ENCODE results near the gene ANKDD1B. TPM values are rescaled to one million over a fixed set of nuclear protein-coding genes. Genes with fewer than 3 reads are reported as not detected.
"Not testable (repeated sequence)": the region's sequence is repeated elsewhere in the genome, so short reads cannot be mapped to it uniquely, and the experiment has no call there.

ANKDD1B gene
- polyA plus RNA-seq, 3 donors from 2014 or later, result 0.63 to 0.76 (median 0.71) TPM

- no peak overlapping the region for H3K27ac Mint-ChIP-seq
- peaks cover 3 to 25% (median 24%) of the 10 kb centered on the region in 3 donors for H3K36me3 Mint-ChIP-seq
Measured at GRCh38 chr5:75675783-75676182, 64.5 kb downstream of the ANKDD1B start.

GRCh38 chr5:75677607-75678006, 66.4 kb downstream of the ANKDD1B start:
- no peaks in the 10 kb centered on the region for H3K27me3 Mint-ChIP-seq (ENCODE audit: low read depth in 3 of 3)
- peaks cover 3 to 15% (median 10%) of the 10 kb centered on the region in 3 donors for H3K36me3 Mint-ChIP-seq
- H3K4me1 Mint-ChIP-seq, result peaks cover 14 to 25% of the 10 kb centered on the region in 2 donors
- no peaks in the 10 kb centered on the region for H3K9me3 Mint-ChIP-seq
- peak overlapping the region; percentile 17 to 84 (median 71) for H3K27ac Mint-ChIP-seq
- peak overlapping the region; percentile 31 to 72 (median 46) for H3K4me3 Mint-ChIP-seq
- DNase-seq, result no peak

More at GRCh38 chr5:75675783-75676182, 64.5 kb downstream of the ANKDD1B start:
- Mint-ChIP-seq H3K4me3 (no peak overlapping the region), H3K4me1 (peaks cover 18 to 39% of the 10 kb centered on the region in 2 donors), H3K27me3 (ENCODE audit: low read depth in 3 of 3) (no peaks in the 10 kb centered on the region), H3K9me3 (no peaks in the 10 kb centered on the region)
- DNase-seq, result no peak

- Mint-ChIP-seq H3K4me3 (peak overlapping the region; percentile 8 to 72 (median 31)), H3K27me3 (ENCODE audit: low read depth in 3 of 3) (no peaks in the 10 kb centered on the region), H3K36me3 (peaks cover 3 to 16% (median 7%) of the 10 kb centered on the region in 3 donors), H3K9me3 (no peaks in the 10 kb centered on the region), H3K4me1 (peaks cover 11 to 20% of the 10 kb centered on the region in 2 donors), H3K27ac (peak overlapping the region; percentile 9 to 84 (median 47))
- peak in 1 of 3 donors; percentile 8 for DNase-seq
Measured at GRCh38 chr5:75678155-75678554, 66.9 kb downstream of the ANKDD1B start.

GRCh38 chr5:75681125-75681830, 70.0 kb downstream of the ANKDD1B start:
- Mint-ChIP-seq H3K4me3 (no peak overlapping the region), H3K36me3 (peaks cover 6 to 26% (median 11%) of the 10 kb centered on the region in 3 donors), H3K27me3 (ENCODE audit: low read depth in 3 of 3) (no peaks in the 10 kb centered on the region), H3K27ac (peak overlapping the region in 1 of 6 donors; percentile 66), H3K4me1 (peaks cover 10 to 18% of the 10 kb centered on the region in 2 donors), H3K9me3 (no peaks in the 10 kb centered on the region)
- peak; percentile 18 to 37 (median 28) for DNase-seq

- Mint-ChIP-seq H3K4me1 (no peaks in the 10 kb centered on the region), H3K36me3 (peaks cover 7 to 42% (median 17%) of the 10 kb centered on the region in 3 donors), H3K27me3 (ENCODE audit: low read depth in 3 of 3) (no peaks in the 10 kb centered on the region), H3K9me3 (no peaks in the 10 kb centered on the region), H3K27ac (no peak overlapping the region), H3K4me3 (no peak overlapping the region)
- no peak for DNase-seq
Measured at GRCh38 chr5:75685141-75685540, 73.9 kb downstream of the ANKDD1B start.

- Mint-ChIP-seq H3K36me3 (peaks cover 7 to 42% (median 17%) of the 10 kb centered on the region in 3 donors), H3K27ac (no peak overlapping the region), H3K4me1 (peaks cover 4 to 8% of the 10 kb centered on the region in 2 donors), H3K4me3 (no peak overlapping the region), H3K9me3 (no peaks in the 10 kb centered on the region), H3K27me3 (ENCODE audit: low read depth in 3 of 3) (no peaks in the 10 kb centered on the region)
- no peak for DNase-seq
Measured at GRCh38 chr5:75686480-75686879, 75.2 kb downstream of the ANKDD1B start.

- peak overlapping the region in 4 of 6 donors; percentile 8 to 86 (median 48) for H3K27ac Mint-ChIP-seq
- H3K4me3 Mint-ChIP-seq, result peak overlapping the region; percentile 18 to 69 (median 59)
- DNase-seq, result peak; percentile 13 to 38 (median 23)
Measured at GRCh38 chr5:75690669-75691068, 79.4 kb downstream of the ANKDD1B start.

GRCh38 chr5:75694781-75695180, 83.5 kb downstream of the ANKDD1B start:
- peak overlapping the region in 2 of 6 donors; percentile 31 to 44 for H3K27ac Mint-ChIP-seq
- no peak overlapping the region for H3K4me3 Mint-ChIP-seq
- no peaks in the 10 kb centered on the region for H3K9me3 Mint-ChIP-seq
- H3K4me1 Mint-ChIP-seq, result peaks cover 11 to 13% of the 10 kb centered on the region in 2 donors
- no peak for DNase-seq
- no peaks in the 10 kb centered on the region for H3K27me3 Mint-ChIP-seq (ENCODE audit: low read depth in 3 of 3)
- peaks cover 15 to 34% (median 34%) of the 10 kb centered on the region in 3 donors for H3K36me3 Mint-ChIP-seq

More at GRCh38 chr5:75690669-75691068, 79.4 kb downstream of the ANKDD1B start:
- Mint-ChIP-seq H3K4me1 (peaks cover 6 to 8% of the 10 kb centered on the region in 2 donors), H3K9me3 (no peaks in the 10 kb centered on the region), H3K36me3 (peaks cover 25 to 50% (median 31%) of the 10 kb centered on the region in 3 donors), H3K27me3 (ENCODE audit: low read depth in 3 of 3) (no peaks in the 10 kb centered on the region)

- not testable (repeated sequence) for DNase-seq; H3K27me3 Mint-ChIP-seq (ENCODE audit: low read depth in 3 of 3); H3K9me3 Mint-ChIP-seq; H3K4me3 Mint-ChIP-seq; H3K4me1 Mint-ChIP-seq
- peaks cover 15 to 34% (median 34%) of the 10 kb centered on the region in 3 donors for H3K36me3 Mint-ChIP-seq
- H3K27ac Mint-ChIP-seq, result peak overlapping the region in 2 of 6 donors; percentile 22 to 44
Measured at GRCh38 chr5:75695472-75696351, 84.5 kb downstream of the ANKDD1B start.

- no peak for DNase-seq
- Mint-ChIP-seq H3K9me3 (no peaks in the 10 kb centered on the region), H3K4me1 (peaks cover 5 to 11% of the 10 kb centered on the region in 2 donors), H3K27ac (no peak overlapping the region), H3K36me3 (peaks cover 21 to 33% (median 22%) of the 10 kb centered on the region in 3 donors), H3K4me3 (no peak overlapping the region), H3K27me3 (ENCODE audit: low read depth in 3 of 3) (no peaks in the 10 kb centered on the region)
Measured at GRCh38 chr5:75701856-75702255, 90.6 kb downstream of the ANKDD1B start.

GRCh38 chr5:75706016-75706415, 94.8 kb downstream of the ANKDD1B start:
- no peak overlapping the region for H3K27ac Mint-ChIP-seq

GRCh38 chr5:75706775-75707174, 95.5 kb downstream of the ANKDD1B start:
- DNase-seq, result no peak
- no peaks in the 10 kb centered on the region for H3K27me3 Mint-ChIP-seq (ENCODE audit: low read depth in 3 of 3)
- peaks cover 12 to 28% (median 25%) of the 10 kb centered on the region in 3 donors for H3K36me3 Mint-ChIP-seq
- H3K27ac Mint-ChIP-seq, result no peak overlapping the region
- no peaks in the 10 kb centered on the region for H3K9me3 Mint-ChIP-seq
- no peak overlapping the region for H3K4me3 Mint-ChIP-seq
- peaks cover 7 to 27% of the 10 kb centered on the region in 2 donors for H3K4me1 Mint-ChIP-seq

More at GRCh38 chr5:75706016-75706415, 94.8 kb downstream of the ANKDD1B start:
- DNase-seq, result no peak
- peaks cover 10 to 29% (median 26%) of the 10 kb centered on the region in 3 donors for H3K36me3 Mint-ChIP-seq
- H3K27me3 Mint-ChIP-seq (ENCODE audit: low read depth in 3 of 3), result no peaks in the 10 kb centered on the region
- peaks cover 7 to 19% of the 10 kb centered on the region in 2 donors for H3K4me1 Mint-ChIP-seq
- H3K4me3 Mint-ChIP-seq, result no peak overlapping the region
- no peaks in the 10 kb centered on the region for H3K9me3 Mint-ChIP-seq

GRCh38 chr5:75707911-75708509, 96.8 kb downstream of the ANKDD1B start:
- Mint-ChIP-seq H3K4me1 (peaks cover 8 to 37% of the 10 kb centered on the region in 2 donors), H3K36me3 (peaks cover 7 to 16% (median 12%) of the 10 kb centered on the region in 3 donors), H3K27ac (no peak overlapping the region), H3K9me3 (no peaks in the 10 kb centered on the region), H3K27me3 (ENCODE audit: low read depth in 3 of 3) (no peaks in the 10 kb centered on the region), H3K4me3 (no peak overlapping the region)
- DNase-seq, result no peak
